Measurements from ENCODE around the gene AIRE. TPM values are rescaled to one million over a fixed set of nuclear protein-coding genes. Genes with fewer than 3 reads are reported as not detected.

The AIRE gene
- total and polyA plus RNA-seq, 2 of the 13 experiments (the other 11 are each of a cell fraction or from before 2014, with no cell fraction given) = not detected

DNA sequence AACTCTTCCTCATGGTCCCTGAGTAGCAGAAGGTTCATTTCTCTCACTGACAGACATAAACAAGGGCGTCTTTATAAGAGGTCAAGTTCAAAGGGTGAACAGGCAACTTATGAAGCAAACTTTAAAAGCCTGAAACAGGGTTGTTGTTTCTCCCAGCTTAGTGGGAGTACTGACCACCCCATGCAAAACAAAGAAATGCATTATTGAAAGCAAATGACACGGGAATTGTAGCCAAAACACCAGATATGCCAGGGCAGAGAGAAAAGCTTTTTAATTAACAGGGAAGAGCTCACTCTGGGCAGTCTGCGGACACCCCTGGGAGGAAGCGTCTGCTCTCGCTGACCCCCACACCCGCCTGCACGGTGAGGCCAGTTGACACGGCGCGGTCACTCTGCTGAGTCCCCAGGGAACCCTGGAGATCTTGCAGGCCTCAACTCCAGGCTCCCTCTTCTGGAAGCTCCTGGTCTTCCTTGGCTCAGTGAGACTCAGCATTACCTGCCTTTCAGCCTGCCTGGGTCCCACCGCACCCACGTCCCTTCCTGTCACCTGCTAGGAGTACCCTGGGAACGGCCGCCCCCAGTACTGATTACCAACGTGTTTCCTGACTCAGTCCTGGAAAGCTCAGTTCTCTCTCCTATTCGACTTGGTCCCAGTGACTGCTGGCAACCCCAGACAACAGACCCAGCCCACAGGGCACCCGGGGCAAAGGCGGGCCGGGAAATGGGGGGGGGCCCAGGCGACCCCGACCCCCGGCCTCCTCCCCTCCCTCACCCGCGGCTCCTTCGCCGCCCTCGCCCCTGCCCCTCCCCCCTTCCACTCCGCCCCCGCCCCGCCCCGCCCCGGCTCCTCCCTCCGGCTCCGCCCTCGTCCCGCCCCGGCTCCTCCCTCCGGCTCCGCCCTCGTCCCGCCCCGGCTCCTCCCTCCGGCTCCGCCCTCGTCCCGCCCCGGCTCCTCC is 52.5 kb downstream of the AIRE start (continued):
- TF ChIP-seq, protein P1, sequence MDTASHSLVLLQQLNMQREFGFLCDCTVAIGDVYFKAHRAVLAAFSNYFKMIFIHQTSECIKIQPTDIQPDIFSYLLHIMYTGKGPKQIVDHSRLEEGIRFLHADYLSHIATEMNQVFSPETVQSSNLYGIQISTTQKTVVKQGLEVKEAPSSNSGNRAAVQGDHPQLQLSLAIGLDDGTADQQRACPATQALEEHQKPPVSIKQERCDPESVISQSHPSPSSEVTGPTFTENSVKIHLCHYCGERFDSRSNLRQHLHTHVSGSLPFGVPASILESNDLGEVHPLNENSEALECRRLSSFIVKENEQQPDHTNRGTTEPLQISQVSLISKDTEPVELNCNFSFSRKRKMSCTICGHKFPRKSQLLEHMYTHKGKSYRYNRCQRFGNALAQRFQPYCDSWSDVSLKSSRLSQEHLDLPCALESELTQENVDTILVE (CRISPR knock-in tag; IDR thresholded peaks at IDR 0.05) = no peak
- peak; percentile 39; the same call in 1 of the 2 replicates for TF ChIP-seq ZNF44 (CRISPR knock-in tag; IDR thresholded peaks at IDR 0.05)
- peak; percentile 43; the same call in 1 of the 2 replicates for TF ChIP-seq ZNF274 (CRISPR knock-in tag; IDR thresholded peaks at IDR 0.05)
- TF ChIP-seq SALL1 (CRISPR knock-in tag; IDR thresholded peaks at IDR 0.05) = peak; percentile 31; the same call in 1 of the 2 replicates
- TF ChIP-seq, protein P2, sequence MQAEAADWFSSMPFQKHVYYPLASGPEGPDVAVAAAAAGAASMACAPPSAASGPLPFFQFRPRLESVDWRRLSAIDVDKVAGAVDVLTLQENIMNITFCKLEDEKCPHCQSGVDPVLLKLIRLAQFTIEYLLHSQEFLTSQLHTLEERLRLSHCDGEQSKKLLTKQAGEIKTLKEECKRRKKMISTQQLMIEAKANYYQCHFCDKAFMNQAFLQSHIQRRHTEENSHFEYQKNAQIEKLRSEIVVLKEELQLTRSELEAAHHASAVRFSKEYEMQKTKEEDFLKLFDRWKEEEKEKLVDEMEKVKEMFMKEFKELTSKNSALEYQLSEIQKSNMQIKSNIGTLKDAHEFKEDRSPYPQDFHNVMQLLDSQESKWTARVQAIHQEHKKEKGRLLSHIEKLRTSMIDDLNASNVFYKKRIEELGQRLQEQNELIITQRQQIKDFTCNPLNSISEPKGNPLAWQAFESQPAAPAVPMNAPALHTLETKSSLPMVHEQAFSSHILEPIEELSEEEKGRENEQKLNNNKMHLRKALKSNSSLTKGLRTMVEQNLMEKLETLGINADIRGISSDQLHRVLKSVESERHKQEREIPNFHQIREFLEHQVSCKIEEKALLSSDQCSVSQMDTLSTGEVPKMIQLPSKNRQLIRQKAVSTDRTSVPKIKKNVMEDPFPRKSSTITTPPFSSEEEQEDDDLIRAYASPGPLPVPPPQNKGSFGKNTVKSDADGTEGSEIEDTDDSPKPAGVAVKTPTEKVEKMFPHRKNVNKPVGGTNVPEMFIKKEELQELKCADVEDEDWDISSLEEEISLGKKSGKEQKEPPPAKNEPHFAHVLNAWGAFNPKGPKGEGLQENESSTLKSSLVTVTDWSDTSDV (CRISPR knock-in tag; IDR thresholded peaks at IDR 0.05) = 0 out of 2 replicates have a peak, but pooled peaks have one; percentile 59
- TF ChIP-seq, protein P3, sequence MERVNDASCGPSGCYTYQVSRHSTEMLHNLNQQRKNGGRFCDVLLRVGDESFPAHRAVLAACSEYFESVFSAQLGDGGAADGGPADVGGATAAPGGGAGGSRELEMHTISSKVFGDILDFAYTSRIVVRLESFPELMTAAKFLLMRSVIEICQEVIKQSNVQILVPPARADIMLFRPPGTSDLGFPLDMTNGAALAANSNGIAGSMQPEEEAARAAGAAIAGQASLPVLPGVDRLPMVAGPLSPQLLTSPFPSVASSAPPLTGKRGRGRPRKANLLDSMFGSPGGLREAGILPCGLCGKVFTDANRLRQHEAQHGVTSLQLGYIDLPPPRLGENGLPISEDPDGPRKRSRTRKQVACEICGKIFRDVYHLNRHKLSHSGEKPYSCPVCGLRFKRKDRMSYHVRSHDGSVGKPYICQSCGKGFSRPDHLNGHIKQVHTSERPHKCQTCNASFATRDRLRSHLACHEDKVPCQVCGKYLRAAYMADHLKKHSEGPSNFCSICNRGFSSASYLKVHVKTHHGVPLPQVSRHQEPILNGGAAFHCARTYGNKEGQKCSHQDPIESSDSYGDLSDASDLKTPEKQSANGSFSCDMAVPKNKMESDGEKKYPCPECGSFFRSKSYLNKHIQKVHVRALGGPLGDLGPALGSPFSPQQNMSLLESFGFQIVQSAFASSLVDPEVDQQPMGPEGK (CRISPR knock-in tag; IDR thresholded peaks at IDR 0.05) = peak; percentile 49; the same call in 1 of the 2 replicates
- peak; percentile 79; the same call in 1 of the 2 replicates for TF ChIP-seq NRL (CRISPR knock-in tag; IDR thresholded peaks at IDR 0.05; ENCODE audit: borderline replicate concordance)
- TF ChIP-seq TGIF2 (CRISPR knock-in tag; IDR thresholded peaks at IDR 0.05) = peak; percentile 79
- TF ChIP-seq PCBP1 (IDR thresholded peaks at IDR 0.05; ENCODE audit: borderline replicate concordance, low read depth, low read length) = 0 out of 2 replicates have a peak, but pooled peaks have one; percentile 60
- TF ChIP-seq MXI1 (IDR thresholded peaks at IDR 0.05; ENCODE audit: borderline replicate concordance, low read depth, low read length) = peak; percentile 86; the same call in 2 of the 3 replicates
- 0 out of 2 replicates have a peak, but pooled peaks have one; percentile 33 for TF ChIP-seq ZNF670 (CRISPR knock-in tag; IDR thresholded peaks at IDR 0.05; ENCODE audit: borderline replicate concordance)
- TF ChIP-seq, protein P4, sequence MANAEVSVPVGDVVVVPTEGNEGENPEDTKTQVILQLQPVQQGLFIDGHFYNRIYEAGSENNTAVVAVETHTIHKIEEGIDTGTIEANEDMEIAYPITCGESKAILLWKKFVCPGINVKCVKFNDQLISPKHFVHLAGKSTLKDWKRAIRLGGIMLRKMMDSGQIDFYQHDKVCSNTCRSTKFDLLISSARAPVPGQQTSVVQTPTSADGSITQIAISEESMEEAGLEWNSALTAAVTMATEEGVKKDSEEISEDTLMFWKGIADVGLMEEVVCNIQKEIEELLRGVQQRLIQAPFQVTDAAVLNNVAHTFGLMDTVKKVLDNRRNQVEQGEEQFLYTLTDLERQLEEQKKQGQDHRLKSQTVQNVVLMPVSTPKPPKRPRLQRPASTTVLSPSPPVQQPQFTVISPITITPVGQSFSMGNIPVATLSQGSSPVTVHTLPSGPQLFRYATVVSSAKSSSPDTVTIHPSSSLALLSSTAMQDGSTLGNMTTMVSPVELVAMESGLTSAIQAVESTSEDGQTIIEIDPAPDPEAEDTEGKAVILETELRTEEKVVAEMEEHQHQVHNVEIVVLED (CRISPR knock-in tag; IDR thresholded peaks at IDR 0.05; ENCODE audit: borderline replicate concordance) = no peak; the same call in 1 of the 2 replicates
- 0 out of 2 replicates have a peak, but pooled peaks have one; percentile 24 for TF ChIP-seq TARDBP (CRISPR knock-in tag; IDR thresholded peaks at IDR 0.05)
- 0 out of 2 replicates have a peak, but pooled peaks have one; percentile 42 for TF ChIP-seq SIN3A (IDR thresholded peaks at IDR 0.05; ENCODE audit: borderline replicate concordance, low read depth, low read length)
- TF ChIP-seq AGO2 (optimal IDR thresholded peaks at IDR 0.05; ENCODE audit: low read depth, low read length) = peak; percentile 23
- peak; percentile 61; the same call in 1 of the 2 replicates for TF ChIP-seq SAP130 (CRISPR knock-in tag; IDR thresholded peaks at IDR 0.05; ENCODE audit: low read depth)
- 0 out of 2 replicates have a peak, but pooled peaks have one; percentile 38 for TF ChIP-seq PHF20 (CRISPR knock-in tag; IDR thresholded peaks at IDR 0.05)
- peak; percentile 42; the same call in 1 of the 2 replicates for TF ChIP-seq BORCS8-MEF2B (CRISPR knock-in tag; IDR thresholded peaks at IDR 0.05)
- peak; percentile 18; the same call in 1 of the 2 replicates for TF ChIP-seq MYC (CRISPR knock-in tag; IDR thresholded peaks at IDR 0.05; ENCODE audit: borderline replicate concordance)
- no peak for TF ChIP-seq ISX (CRISPR knock-in tag; conservative IDR thresholded peaks at IDR 0.05)

Measured in HepG2 (cell line).